Adrenal gland (tissue), 19 donors: ENCODE measurements around the gene GOLT1A. TPM values are rescaled to one million over a fixed set of nuclear protein-coding genes. Genes with fewer than 3 reads are reported as not detected.

Experiments
- DNase-seq, 7 donors: peaks; one replicate each; pipeline ENCODE4 v3.0.0-alpha.2; 2019 to 2020
- H3K27ac ChIP-seq, 5 donors: fragments of 200-600 bp; sonication (generic) in 4 of 5; 1 replicate in 3 of 5; 2 replicates in 2 of 5; pipeline versions ENCODE4 v1.5.1 to v1.8.0; 2016 to 2020; ENCODE audit warnings: mild to moderate bottlenecking in 1 of 5
- H3K27me3 ChIP-seq: fragments of 200-600 bp; 2 replicates; pipeline ENCODE4 v1.8.0; 2021
- H3K36me3 ChIP-seq, 2 donors: fragments of 200-600 bp; replicated peaks in 1 of 2; 1 replicate in 1 of 2; 2 replicates in 1 of 2; pipeline versions ENCODE4 v1.5.1 to v1.8.0; 2018 to 2022
- H3K4me1 ChIP-seq, 2 donors: fragments of 200-600 bp; replicated peaks in 1 of 2; 1 replicate in 1 of 2; 2 replicates in 1 of 2; pipeline versions ENCODE4 v1.5.1 to v1.8.0; 2018 to 2021
- H3K4me3 ChIP-seq, 4 donors: fragments of 200-600 bp; sonication (generic) in 3 of 4; one replicate each; pipeline ENCODE4 v1.5.1; 2016 to 2018
- H3K9me3 ChIP-seq, 3 donors: fragments of 200-600 bp; sonication (generic) in 1 of 3; replicated peaks in 1 of 3; 1 replicate in 2 of 3; 2 replicates in 1 of 3; pipeline versions ENCODE4 v1.5.1 to v1.8.0; 2016 to 2021
- POLR2A ChIP-seq, 2 donors: fragments of 450-650 bp; IDR thresholded peaks; one replicate each; pipeline ENCODE4 v1.6.1; 2017; ENCODE audit warnings: antibody characterized with exemption in 2 of 2, mild to moderate bottlenecking in 2 of 2, moderate library complexity in 1 of 2
- WGBS, 4 donors: extraction: QIAGEN DNeasy Blood & Tissue Kit in 2 of 4; methylation state at CpG; one replicate each; pipeline versions ENCODE4 v1.1.5 to v1.1.7; 2013 to 2017; 5-methylcytosine and 5-hydroxymethylcytosine counted together
- intact Hi-C, 2 donors: fragments of 100-400 bp; cut with DNase I; formaldehyde crosslinking; loops; one replicate each; pipeline versions ENCODE4 v1.14.1 to v1.15.0; 2022 to 2023
- long read RNA-seq, 10 donors: library from polyadenylated mRNA in 3 of 10; unstranded in 2 of 10; stranded (forward) in 1 of 10; transcript quantifications; one replicate each; pipeline ENCODE4 v2.0.0 and lab custom pipeline, GENCODE V29; 2021 to 2026
- polyA plus RNA-seq, 3 donors: library from polyadenylated mRNA; stranded (reverse); fragments of 200-250 nt in 2 of 3; fragments of 350-450 nt in 1 of 3; fragmentation: Illumina TruSeq in 1 of 3; extraction: RNeasy Lipid Tissue Mini Kit (QIAGEN cat#74804) in 1 of 3; gene quantifications; one replicate each; pipeline ENCODE4 v1.2.3, GENCODE V29; 2013 to 2014
- total RNA-seq, 9 donors: library from RNA; depleted of rRNA in 4 of 9; stranded (reverse); fragments of >200 nt in 4 of 9; fragments of 120-200 nt in 1 of 9; fragmentation: NEBNext Ultra II Directional in 1 of 9; extraction: Animal tissue kit (Norgen Biotek cat#: 25700) in 1 of 9; gene quantifications; one replicate each; pipeline versions ENCODE4 v1.1.0 to v1.2.4, GENCODE V29; 2013 to 2023
- TF ChIP-seq, protein P1 (sequence below), 6 experiments: fragments of 450-650 bp in 4 of 6; fragments of 200-600 bp in 2 of 6; sonication (generic) in 1 of 6; IDR thresholded peaks; 1 replicate in 5 of 6; 2 replicates in 1 of 6; pipeline versions ENCODE4 v1.5.1 to v1.8.0; 2016 to 2021; ENCODE audit warnings: antibody characterized with exemption in 6 of 6, mild to moderate bottlenecking in 2 of 6, moderate library complexity in 1 of 6
- donor health status: healthy with polysubstance abuse.
- donor health status: Bipolar disorder and iron deficiency.
- donor health status: DM: yes; HTN: yes; CAD: no.
- donor health status: DM: no; HTN: no; CAD: no.
- donor health status: DM: no; HTN: no; CAD: no.
- donor health status: DM: yes; HTN: yes; CAD: no.

Gene GOLT1A, protein sequence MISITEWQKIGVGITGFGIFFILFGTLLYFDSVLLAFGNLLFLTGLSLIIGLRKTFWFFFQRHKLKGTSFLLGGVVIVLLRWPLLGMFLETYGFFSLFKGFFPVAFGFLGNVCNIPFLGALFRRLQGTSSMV
- total RNA-seq = under 1 TPM in 1 of 9 donors, not detected in 8; 0.32 TPM
- polyA plus RNA-seq = under 1 TPM in 2 of 3 donors, not detected in 1; 0.17 to 0.31 TPM
- long read RNA-seq, donor 1 = 0 reads
- long read RNA-seq, donor 2 = 0 reads
- long read RNA-seq, donor 3 = 0 reads
- long read RNA-seq, donor 4 = 0 reads
- long read RNA-seq, donor 5 = 0 reads
- long read RNA-seq, donor 6 = 0 reads
- long read RNA-seq, donor 7 = 0 reads
- long read RNA-seq, donor 8, partial matches to known transcripts = 0 of 1 reads
- long read RNA-seq, donor 8, other reads (novel, unspliced or antisense) = 0 of 1 reads
- long read RNA-seq, donor 9 = 0 reads
- long read RNA-seq, donor 10, partial matches to known transcripts = 0 of 1 reads
- long read RNA-seq, donor 10, other reads (novel, unspliced or antisense) = 0 of 1 reads

DNA sequence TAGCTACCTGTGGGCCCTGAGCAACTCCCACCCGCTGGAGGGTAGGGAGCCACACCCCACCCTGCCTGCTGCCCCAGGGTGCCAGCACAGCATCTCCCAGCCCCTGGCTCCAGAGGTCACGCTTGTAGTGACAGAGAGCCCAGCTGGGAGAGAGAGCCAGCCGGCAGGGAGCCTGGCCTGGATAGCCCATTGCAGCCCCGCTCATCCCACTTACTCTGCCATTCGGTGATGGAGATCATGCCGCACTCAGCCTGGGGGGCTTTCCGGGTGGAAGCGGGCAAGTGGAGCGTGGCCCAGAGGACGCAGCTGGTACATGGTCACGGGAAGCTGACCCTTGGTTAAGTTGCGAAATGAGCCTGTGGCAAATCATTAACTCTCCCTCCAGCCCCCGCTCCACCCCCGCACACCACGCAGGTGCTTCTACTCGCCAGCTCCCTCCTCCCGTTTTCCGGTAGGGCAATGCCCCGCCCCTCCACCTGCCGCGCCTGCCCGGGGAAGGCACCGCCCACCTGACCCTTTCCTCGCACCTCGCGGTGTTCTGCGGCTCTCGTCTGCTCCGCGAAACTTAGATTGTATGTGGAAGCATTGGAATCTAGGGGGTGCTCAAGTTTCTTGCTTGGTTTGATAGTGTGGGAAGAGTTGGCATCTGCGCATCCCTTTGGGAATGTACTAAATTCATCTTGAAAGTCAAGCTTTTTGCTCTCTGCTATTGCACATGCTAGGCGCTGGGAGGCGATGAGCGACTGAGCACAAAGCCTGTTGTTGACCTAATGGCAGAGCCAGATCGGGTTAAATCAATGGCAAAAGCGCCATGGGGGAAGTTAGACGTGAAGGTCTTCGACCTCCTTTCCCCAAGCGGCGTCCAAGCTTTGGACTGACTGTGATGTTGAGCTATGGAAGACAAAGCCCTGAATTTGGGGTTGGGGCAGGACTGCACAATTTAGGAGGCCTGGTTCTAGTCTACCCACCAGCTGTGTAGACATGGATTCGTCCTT, at the start of gene GOLT1A:
GOLT1A (minus strand) TSS at position 321 of the 995 bp plus-strand sequence; CDS start at position 239, 82 bp downstream.
- H3K4me3 ChIP-seq = peak within 1 kb of the TSS in 1 of 4 donors; percentile 21
- 10 to 14% (median 12%) methylated on average over 28 to 41 of the region's 41 CpGs for WGBS, 4 donors
- H3K4me1 ChIP-seq = peaks cover 0 to 9% of the 10 kb centered on the region in 2 donors
- DNase-seq = peak; percentile 47 to 84 (median 68)
- no peaks in the 10 kb centered on the region for H3K27me3 ChIP-seq
- intact Hi-C loops = loop anchor here (5.0 kb wide), 1 partner anchor 148 kb away; no protein-coding TSS in a partner anchor
- H3K36me3 ChIP-seq = no peaks in the 10 kb centered on the region
- H3K9me3 ChIP-seq = no peaks in the 10 kb centered on the region
- no peak for TF ChIP-seq POLR2A (IDR thresholded peaks at IDR 0.05)
- TF ChIP-seq, protein P1, sequence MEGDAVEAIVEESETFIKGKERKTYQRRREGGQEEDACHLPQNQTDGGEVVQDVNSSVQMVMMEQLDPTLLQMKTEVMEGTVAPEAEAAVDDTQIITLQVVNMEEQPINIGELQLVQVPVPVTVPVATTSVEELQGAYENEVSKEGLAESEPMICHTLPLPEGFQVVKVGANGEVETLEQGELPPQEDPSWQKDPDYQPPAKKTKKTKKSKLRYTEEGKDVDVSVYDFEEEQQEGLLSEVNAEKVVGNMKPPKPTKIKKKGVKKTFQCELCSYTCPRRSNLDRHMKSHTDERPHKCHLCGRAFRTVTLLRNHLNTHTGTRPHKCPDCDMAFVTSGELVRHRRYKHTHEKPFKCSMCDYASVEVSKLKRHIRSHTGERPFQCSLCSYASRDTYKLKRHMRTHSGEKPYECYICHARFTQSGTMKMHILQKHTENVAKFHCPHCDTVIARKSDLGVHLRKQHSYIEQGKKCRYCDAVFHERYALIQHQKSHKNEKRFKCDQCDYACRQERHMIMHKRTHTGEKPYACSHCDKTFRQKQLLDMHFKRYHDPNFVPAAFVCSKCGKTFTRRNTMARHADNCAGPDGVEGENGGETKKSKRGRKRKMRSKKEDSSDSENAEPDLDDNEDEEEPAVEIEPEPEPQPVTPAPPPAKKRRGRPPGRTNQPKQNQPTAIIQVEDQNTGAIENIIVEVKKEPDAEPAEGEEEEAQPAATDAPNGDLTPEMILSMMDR (IDR thresholded peaks at IDR 0.05) = peak; percentile 28 to 79 (median 62)
- no peak within 1 kb of the TSS for H3K27ac ChIP-seq

DNA sequence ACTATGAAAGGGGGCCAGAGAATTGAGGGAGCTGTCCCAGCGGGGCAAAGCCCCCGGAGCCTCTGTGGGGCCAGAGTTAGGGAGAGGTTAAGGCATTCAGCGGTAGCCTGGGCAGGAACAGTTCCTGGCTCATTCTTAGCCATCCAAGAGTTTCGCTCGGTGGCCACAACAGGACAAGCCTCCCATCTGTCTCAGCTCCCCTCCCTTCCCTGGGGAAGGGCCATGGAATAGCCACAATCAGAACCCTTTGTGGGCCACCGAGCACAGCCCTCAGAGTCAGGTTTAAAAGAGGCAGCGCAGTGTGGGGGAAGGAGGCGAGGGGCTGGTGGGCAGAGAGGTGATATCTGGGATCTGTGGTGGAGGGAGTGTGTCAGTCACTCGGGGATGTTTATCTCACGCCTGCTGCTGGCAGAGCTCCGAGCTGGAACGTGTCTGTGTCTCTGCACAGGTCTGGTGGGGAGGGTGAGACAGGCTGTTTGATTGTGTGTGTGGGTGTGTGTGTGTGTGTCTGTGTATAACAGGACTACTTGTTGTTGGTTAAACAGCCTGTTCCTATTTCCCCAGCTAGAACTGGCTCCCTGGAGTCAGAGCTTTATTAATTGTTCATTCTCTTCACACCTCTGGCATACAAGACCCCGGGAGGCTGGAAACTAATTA, 49.6 kb upstream of the GOLT1A start:
- Histone ChIP-seq H3K27me3 (no peaks in the 10 kb centered on the region), H3K27ac (peak overlapping the region in 1 of 5 donors; percentile 20), H3K4me1 (peaks cover 0 to 8% of the 10 kb centered on the region in 2 donors), H3K9me3 (no peaks in the 10 kb centered on the region), H3K36me3 (no peaks in the 10 kb centered on the region), H3K4me3 (no peak overlapping the region)
- intact Hi-C loops = no loop called here
- DNase-seq = no peak
- TF ChIP-seq POLR2A (IDR thresholded peaks at IDR 0.05) = no peak
- TF ChIP-seq, protein P1 (IDR thresholded peaks at IDR 0.05) = no peak
- WGBS, 4 donors = 54 to 75% (median 73%) methylated on average over 9 to 13 of the region's 13 CpGs

DNA sequence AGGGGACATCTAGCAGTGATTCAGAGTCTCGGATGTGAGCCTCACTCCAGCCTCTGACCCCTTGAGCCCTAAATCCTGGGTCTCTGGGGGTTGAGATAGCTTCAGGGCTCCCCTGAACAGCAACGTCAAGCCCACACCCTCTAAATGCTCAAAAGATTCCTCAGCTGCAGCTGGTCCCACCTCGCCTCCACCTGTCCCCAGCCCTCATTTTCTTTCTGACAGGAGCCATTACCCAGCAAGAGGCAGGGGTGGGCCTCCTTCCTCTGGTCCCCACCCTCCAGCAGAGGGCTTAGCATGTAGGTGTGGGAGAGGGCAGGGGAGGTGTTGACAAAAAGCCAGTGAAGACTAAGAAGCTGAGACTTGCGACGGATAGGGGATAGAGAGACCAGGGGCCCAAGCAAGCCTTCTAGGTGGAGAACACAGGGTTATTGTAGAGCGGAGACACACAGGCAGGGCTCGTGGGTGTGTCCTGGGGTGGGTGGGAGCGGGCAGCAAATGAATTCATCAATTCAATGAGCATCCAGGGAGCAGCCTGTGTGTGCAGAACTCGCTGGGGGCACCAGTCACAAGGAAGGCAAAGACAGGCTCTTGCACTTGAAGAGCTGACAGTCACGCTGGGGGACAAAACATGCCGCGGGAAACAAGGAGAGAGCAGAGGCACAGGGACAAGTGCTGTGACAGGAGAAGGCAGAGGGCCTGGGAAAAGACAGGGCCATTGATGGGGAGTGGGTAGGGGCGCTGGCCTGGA, 48.9 kb upstream of the GOLT1A start:
- no peaks in the 10 kb centered on the region for H3K9me3 ChIP-seq
- DNase-seq = no peak
- H3K36me3 ChIP-seq = no peaks in the 10 kb centered on the region
- H3K4me1 ChIP-seq = peaks cover 0 to 8% of the 10 kb centered on the region in 2 donors
- no peak overlapping the region for H3K4me3 ChIP-seq
- 87 to 89% (median 87%) methylated on average over 11 to 13 of the region's 13 CpGs for WGBS, 4 donors
- H3K27me3 ChIP-seq = no peaks in the 10 kb centered on the region
- peak overlapping the region in 1 of 5 donors; percentile 20 for H3K27ac ChIP-seq
- TF ChIP-seq, protein P1 (IDR thresholded peaks at IDR 0.05) = no peak
- TF ChIP-seq POLR2A (IDR thresholded peaks at IDR 0.05) = no peak
- intact Hi-C loops = no loop called here
